ENCODE data around the gene LDAH.

DNA sequence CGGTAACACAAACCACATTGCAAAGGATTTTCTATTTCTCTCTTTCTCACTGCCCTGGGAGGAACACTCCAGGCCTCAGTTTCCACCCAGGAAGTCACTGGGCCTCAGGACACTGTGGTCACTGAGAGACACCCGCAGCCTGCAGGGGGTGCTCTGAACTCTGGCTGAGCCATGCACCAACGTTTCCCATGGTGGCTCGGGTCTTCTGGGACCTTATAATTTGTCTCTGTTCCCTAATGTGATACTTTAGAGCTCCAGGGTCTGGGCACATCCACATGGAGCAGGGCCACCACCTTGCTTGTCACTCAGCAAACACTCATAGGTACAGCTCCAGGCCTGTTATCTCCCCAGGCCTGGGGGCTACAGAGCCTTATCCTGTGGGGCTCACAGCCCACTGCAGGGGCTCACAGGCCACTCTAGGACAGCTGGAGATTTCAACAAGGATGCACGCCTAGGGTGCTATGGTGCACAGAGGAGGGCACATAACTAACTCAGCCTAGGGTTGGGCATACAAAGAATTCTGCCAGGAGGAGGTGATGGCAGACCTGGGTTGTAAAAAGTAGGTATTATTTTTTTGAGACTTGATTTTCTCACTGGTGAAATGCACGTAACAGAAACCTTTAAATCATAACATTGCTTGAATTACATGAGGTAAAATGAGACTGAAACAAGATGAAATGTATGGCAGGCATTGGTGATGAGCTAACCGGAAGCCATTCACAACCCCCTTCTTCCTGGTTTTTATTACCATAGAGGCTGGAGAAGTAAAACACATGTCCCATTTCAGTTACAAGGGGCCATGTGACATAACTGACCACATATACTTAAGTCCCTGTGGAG, 169.0 kb downstream of the LDAH start:
- no peak for TF ChIP-seq CTCF (IDR thresholded peaks at IDR 0.05; ENCODE audit: extremely low read depth in 1 of 2, insufficient read depth in 1 of 2, low read depth in 1 of 2, low read length in 2 of 2)
- no peak for TF ChIP-seq EZH2 (IDR thresholded peaks at IDR 0.05; ENCODE audit: borderline replicate concordance, low read depth, low read length, severe bottlenecking)

Measured in endothelial cell of umbilical vein (primary cell).